GM12878 (cell line): ENCODE measurements around the gene RUNDC1. TPM values are rescaled to one million over a fixed set of nuclear protein-coding genes. Genes with fewer than 3 reads are reported as not detected.

Source experiments
- ATAC-seq: fragments of 200-7000 bp; cut with Tn5 transposase; 3 replicates; pipeline ENCODE4 v1.9.1; 2020; ENCODE audit warnings: mild to moderate bottlenecking, moderate library complexity
- BruUV-seq: library from RNA; stranded (reverse); fragments of 400-500 nt; replicated peaks from 2 replicates; lab custom pipeline; 2021; lab: Mats Ljungman, UMichigan
- CTCF ChIA-PET: fragments of 300-600 bp; sonication (Branson Sonifier 250); formaldehyde crosslinking; extraction: SDS; loops from one replicate; lab custom pipeline; 2021; ENCODE audit warnings: inconsistent platforms; lab: Yijun Ruan, JAX
- POLR2A ChIA-PET: fragments of 350-600 bp; formaldehyde crosslinking; extraction: SDS; loops from one replicate; lab custom pipeline; 2021; ENCODE audit warnings: inconsistent platforms; lab: Charles Lee
- RAD21 ChIA-PET: fragments of 300-600 bp; sonication (Branson Sonifier 250); formaldehyde crosslinking; loops from one replicate; lab custom pipeline; 2023; ENCODE audit warnings: antibody characterized with exemption; ENCODE audit not compliant: unreplicated experiment; lab: Charles Lee
- SMC1A ChIA-PET: fragments of 300-600 bp; sonication (Branson Sonifier 250); formaldehyde crosslinking; loops from one replicate; lab custom pipeline; 2023; ENCODE audit not compliant: unreplicated experiment, uncharacterized antibody; lab: Charles Lee
- DNase-seq: peaks from one replicate; pipeline ENCODE4 v3.0.0-alpha.2; 2011; ENCODE audit warnings: low read depth, low spot score
- FAIRE-seq: peaks from 3 replicates; lab custom pipeline; 2011; peaks lifted over from hg19 to GRCh38; lab: Jason Lieb, UNC
- H2AFZ ChIP-seq: 2 replicates; pipeline ENCODE4 v1.6.0; 2011; ENCODE audit warnings: low read depth, low read length, control low read depth; ENCODE audit not compliant: control insufficient read depth
- H3K27ac ChIP-seq: 2 replicates; pipeline ENCODE4 v1.5.1; 2011; ENCODE audit warnings: control low read depth; ENCODE audit not compliant: control insufficient read depth, insufficient read depth
- H3K27me3 ChIP-seq, 2 experiments: replicated peaks in 1 of 2; 2 replicates each; pipeline versions ENCODE4 v1.6.0 to v1.6.1; 2011; ENCODE audit warnings: low read length in 1 of 2; ENCODE audit not compliant: control insufficient read depth in 2 of 2, insufficient read depth in 2 of 2
- H3K36me3 ChIP-seq, 2 experiments: 2 replicates each; pipeline ENCODE4 v1.5.1; 2011; ENCODE audit warnings: low read length in 1 of 2; ENCODE audit not compliant: control insufficient read depth in 2 of 2, insufficient read depth in 2 of 2
- H3K4me1 ChIP-seq: 2 replicates; pipeline ENCODE4 v1.6.1; 2011; ENCODE audit warnings: mild to moderate bottlenecking, low read length, moderate library complexity, mixed read lengths; ENCODE audit not compliant: control insufficient read depth, insufficient read depth
- H3K4me2 ChIP-seq: 2 replicates; pipeline ENCODE4 v1.6.0; 2011; ENCODE audit warnings: control low read depth; ENCODE audit not compliant: control insufficient read depth, insufficient read depth
- H3K4me3 ChIP-seq: fragments of 200-600 bp; sonication (generic); 2 replicates; pipeline ENCODE4 v1.5.1; 2016
- H3K79me2 ChIP-seq: 2 replicates; pipeline ENCODE4 v1.6.0; 2011; ENCODE audit warnings: low read length; ENCODE audit not compliant: control insufficient read depth, insufficient read depth
- H3K9ac ChIP-seq: 2 replicates; pipeline ENCODE4 v1.8.0; 2011; ENCODE audit warnings: low read length, control low read depth, mixed read lengths; ENCODE audit not compliant: control insufficient read depth, insufficient read depth
- H3K9me3 ChIP-seq: replicated peaks from 3 replicates; pipeline ENCODE4 v1.5.1; 2011; ENCODE audit warnings: mild to moderate bottlenecking, low read length; ENCODE audit not compliant: control insufficient read depth, insufficient read depth
- H4K20me1 ChIP-seq: 2 replicates; pipeline ENCODE4 v1.6.0; 2011; ENCODE audit not compliant: control insufficient read depth, insufficient read depth
- CBX5 ChIP-seq: sonication (generic); IDR thresholded peaks from 2 replicates; pipeline ENCODE4 v1.6.1; 2016; ENCODE audit warnings: low read depth, moderate library complexity, mild to moderate bottlenecking, inconsistent platforms
- CTCF ChIP-seq, 3 experiments: IDR thresholded peaks in 2 of 3; conservative IDR thresholded peaks in 1 of 3; 2 replicates each; pipeline ENCODE4 v1.5.1; 2011; ENCODE audit warnings: low read depth in 3 of 3, low read length in 3 of 3, mild to moderate bottlenecking in 3 of 3, control low read depth in 2 of 3, moderate library complexity in 2 of 3, inconsistent platforms in 1 of 3, mixed read lengths in 1 of 3; ENCODE audit not compliant: control insufficient read depth in 2 of 3, insufficient read depth in 1 of 3; ENCODE audit errors: extremely low read depth in 1 of 3
- E2F4 ChIP-seq: IDR thresholded peaks from 2 replicates; pipeline ENCODE4 v1.6.1; 2012; ENCODE audit warnings: low read depth, low read length, improper control_type of control experiment
- E2F8 ChIP-seq: fragments of 450-650 bp; IDR thresholded peaks from 2 replicates; pipeline ENCODE4 v1.6.1; 2018; ENCODE audit warnings: mild to moderate bottlenecking, low read depth, moderate library complexity; ENCODE audit not compliant: partially characterized antibody
- FOS ChIP-seq: IDR thresholded peaks from 3 replicates; pipeline ENCODE4 v1.6.1; 2011; ENCODE audit warnings: borderline replicate concordance; ENCODE audit not compliant: insufficient read length; ENCODE audit errors: extremely low read depth
- IRF4 ChIP-seq: IDR thresholded peaks from 2 replicates; pipeline ENCODE4 v1.6.1; 2011; ENCODE audit warnings: low read depth, low read length
- MYB ChIP-seq: fragments of 150-350 bp; IDR thresholded peaks from 2 replicates; pipeline ENCODE4 v1.6.1; 2014; ENCODE audit warnings: mild to moderate bottlenecking, low read depth, low read length, borderline replicate concordance
- NFYA ChIP-seq: IDR thresholded peaks from 2 replicates; pipeline ENCODE4 v1.6.1; 2011; ENCODE audit warnings: low read depth, mild to moderate bottlenecking, low read length, improper control_type of control experiment, borderline replicate concordance
- PRDM15 ChIP-seq: fragments of 450-650 bp; formaldehyde crosslinking; IDR thresholded peaks from 2 replicates; pipeline ENCODE4 v1.4.0; 2020; ENCODE audit warnings: mild to moderate bottlenecking, moderate library complexity
- SMAD5 ChIP-seq: IDR thresholded peaks from 2 replicates; pipeline ENCODE4 v1.6.1; 2016; ENCODE audit warnings: antibody characterized with exemption, low read depth
- SMC3 ChIP-seq: IDR thresholded peaks from 2 replicates; pipeline ENCODE4 v1.6.1; 2011; ENCODE audit warnings: low read length, improper control_type of control experiment, borderline replicate concordance
- YY1 ChIP-seq: IDR thresholded peaks from 2 replicates; pipeline ENCODE4 v1.6.1; 2011; ENCODE audit warnings: low read depth, mild to moderate bottlenecking, low read length
- WGBS: methylation state at CpG from one replicate; pipeline ENCODE4 v1.1.6; 2016; ENCODE audit warnings: low lambda C conversion rate; ENCODE audit not compliant: insufficient replicate concordance, insufficient coverage; ENCODE audit errors: missing lambda C conversion rate; 5-methylcytosine and 5-hydroxymethylcytosine counted together
- in situ Hi-C: fragments of 300-500 bp; cut with MboI; formaldehyde crosslinking; loops from 9 replicates; pipeline ENCODE4 v1.14.3; 2018; ENCODE audit warnings: mixed read lengths
- intact Hi-C: fragments of 100-400 bp; cut with micrococcal nuclease; formaldehyde crosslinking; loops from one replicate; pipeline ENCODE4 v1.14.2; 2022; ENCODE audit not compliant: unreplicated experiment
- polyA plus RNA-seq, 11 experiments: library from polyadenylated mRNA; depleted of rRNA in 4 of 11; unstranded in 6 of 11; stranded (reverse) in 5 of 11; fragments of >200 nt; fragmentation: Nextera tagmentation in 4 of 11; fragmentation: Illumina TruSeq in 1 of 11; extraction: Ambion mirVana in 4 of 11; extraction: Trizol in 1 of 11; gene quantifications; 1 replicate in 1 of 11; 2 replicates in 10 of 11; pipeline versions ENCODE4 v1.2.1 to v1.2.3, GENCODE V29; 2011 to 2016; ENCODE audit warnings: inconsistent platforms in 2 of 11, missing spikeins in 2 of 11, low read depth in 1 of 11
- total RNA-seq, 4 experiments: library from RNA; depleted of rRNA in 3 of 4; stranded (reverse); fragments of >200 nt in 3 of 4; fragmentation: Illumina TruSeq in 1 of 4; extraction: Trizol in 1 of 4; gene quantifications; 2 replicates each; pipeline versions ENCODE4 v1.2.1 to v1.2.3, GENCODE V29; 2013 to 2021

RUNDC1 gene
- total and polyA plus RNA-seq, 10 of the 15 experiments (the other 5 are each of a cell fraction or from before 2014, with no cell fraction given) = 2.9 to 15.6 (median 8.2) TPM

GRCh38 chr17:42967925-42968324 is 12.4 kb upstream of the RUNDC1 start:
- Histone ChIP-seq H3K4me3 (no peak overlapping the region), H3K9ac (no peak overlapping the region), H3K79me2 (peaks cover 14% of the 10 kb centered on the region), H3K9me3 (no peaks in the 10 kb centered on the region), H3K36me3 (no peaks in the 10 kb centered on the region), H4K20me1 (no peaks in the 10 kb centered on the region), H3K27ac (no peak overlapping the region), H2AFZ (no peak overlapping the region), H3K4me1 (no peaks in the 10 kb centered on the region; the same call in 1 of the 2 replicates), H3K27me3 (no peaks in the 10 kb centered on the region), H3K4me2 (no peak overlapping the region)
- FAIRE-seq (no peak), DNase-seq (no peak), ATAC-seq (no peak)
- intact Hi-C loops (no loop called here), in situ Hi-C loops (no loop called here)
- BruUV-seq = no TSS peak
- ChIA-PET CTCF (interaction anchor here (0.8 to 1.5 kb wide), 5 partner anchors 10 to 150 kb away, joined by 3 to 4 read pairs (median 4); partner anchors contain the start of gene RPL27), POLR2A (interaction anchor here (0.7 kb wide), 1 partner anchor 13 kb away, joined by 3 read pairs; no protein-coding TSS in a partner anchor), RAD21 (interaction anchor here (1.9 kb wide), 1 partner anchor 17 kb away, joined by 6 read pairs; no protein-coding TSS in a partner anchor), SMC1A (interaction anchor here (1.5 kb wide), 1 partner anchor 30 kb away, joined by 3 read pairs; the partner anchor contains the start of gene RPL27)
- WGBS = 89% methylated on average over 1 of the region's 1 CpG
- TF ChIP-seq FOS = no peak
- no peak for TF ChIP-seq PRDM15 (CRISPR knock-in tag)
- no peak for TF ChIP-seq CBX5
- TF ChIP-seq IRF4 = no peak
- no peak for TF ChIP-seq MYB
- no peak for TF ChIP-seq SMC3
- TF ChIP-seq SMAD5 = no peak
- TF ChIP-seq E2F4 = no peak
- no peak for TF ChIP-seq YY1
- no peak for TF ChIP-seq CTCF (IDR thresholded peaks at IDR 0.05 in 2 of 3, conservative IDR thresholded peaks at IDR 0.05 in 1 of 3; ENCODE audit: control insufficient read depth in 2 of 3, extremely low read depth in 1 of 3, insufficient read depth in 1 of 3, low read depth in 3 of 3, low read length in 3 of 3)
- TF ChIP-seq NFYA = no peak
- no peak for TF ChIP-seq E2F8
